ENCODE measurements around the gene UBL3.

- TF ChIP-seq GATA2 (IDR thresholded peaks at IDR 0.05; ENCODE audit: low read depth, low read length): no peak
- no peak for TF ChIP-seq GATA3 (IDR thresholded peaks at IDR 0.05; ENCODE audit: low read depth, low read length)
Measured at GRCh38 chr13:29800687-29801086, 49.7 kb downstream of the UBL3 start.

Data from SH-SY5Y (cell line).